Stimulated activated naive B cell treated with anti-CD40 and anti-IgM and Interleukin-4, amounts not matched to agents 10 μg/mL and 1 μg/mL and 100 μg/mL, for 72 hours (primary cell): ENCODE data around the gene CIAO3.

Experiments used
- ATAC-seq, 2 donors: fragments of 150-1000 bp; cut with Tn5 transposase; replicated peaks; 2 replicates each; pipeline ENCODE4 v1.10.0; 2021; ENCODE audit warnings: moderate library complexity in 1 of 2
- DNase-seq: peaks from one replicate; pipeline ENCODE4 v3.0.0; 2021
- H3K27ac Mint-ChIP-seq: one replicate; pipeline ENCODE4 v1.8.0; 2022; ENCODE audit warnings: mild to moderate bottlenecking, mixed read lengths
- H3K27me3 Mint-ChIP-seq, 2 donors: one replicate each; pipeline ENCODE4 v1.8.0; 2022; ENCODE audit warnings: mixed read lengths in 2 of 2
- H3K36me3 Mint-ChIP-seq, 2 donors: one replicate each; pipeline ENCODE4 v1.8.0; 2022; ENCODE audit warnings: mixed read lengths in 2 of 2, mild to moderate bottlenecking in 1 of 2
- H3K4me1 Mint-ChIP-seq, 2 donors: one replicate each; pipeline ENCODE4 v1.8.0; 2022; ENCODE audit warnings: mixed read lengths in 2 of 2, mild to moderate bottlenecking in 1 of 2
- H3K4me3 Mint-ChIP-seq, 2 donors: one replicate each; pipeline ENCODE4 v1.8.0; 2022; ENCODE audit warnings: mild to moderate bottlenecking in 2 of 2, mixed read lengths in 2 of 2, moderate library complexity in 1 of 2
- H3K9me3 Mint-ChIP-seq, 2 donors: one replicate each; pipeline ENCODE4 v1.8.0; 2022; ENCODE audit warnings: mixed read lengths in 2 of 2, mild to moderate bottlenecking in 1 of 2

Gene CIAO3

DNA sequence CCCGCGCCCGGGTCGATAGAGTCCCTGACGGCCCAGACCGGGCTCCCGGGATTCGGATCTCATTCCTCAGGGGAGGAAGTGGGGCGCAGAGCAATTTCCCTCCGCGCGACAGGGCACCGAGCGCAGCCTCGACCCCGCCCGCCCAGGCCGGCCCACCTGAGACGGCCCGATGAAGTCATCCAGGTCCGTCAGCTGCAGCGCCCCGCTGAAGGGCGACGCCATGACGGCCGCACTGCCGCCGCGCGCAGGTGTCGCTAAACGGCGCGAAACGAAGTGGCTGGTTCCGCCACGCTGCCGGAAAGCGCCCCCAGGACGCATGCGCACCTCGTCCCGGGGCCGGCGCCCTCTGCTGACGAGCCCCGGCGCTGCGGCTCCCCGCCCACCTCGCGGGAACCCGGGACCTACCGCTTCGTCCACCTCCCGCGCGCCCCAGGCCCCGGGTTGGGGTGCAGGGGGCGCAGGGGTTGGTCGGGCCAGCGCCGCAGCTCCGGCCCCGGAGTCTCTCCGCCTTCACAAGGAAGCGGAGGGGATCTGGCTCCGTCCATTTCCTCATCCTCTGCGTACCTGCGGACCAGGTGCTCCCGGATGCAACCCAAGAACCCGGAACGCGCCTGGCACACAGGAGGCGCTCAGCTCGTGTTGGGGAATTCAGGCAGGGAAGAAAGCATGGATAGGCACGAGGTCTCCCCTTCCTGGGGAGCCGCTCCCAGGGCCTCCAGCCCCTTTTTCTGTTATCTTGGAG is at the start of gene CIAO3:
Gene CIAO3, minus strand, starts transcription at position 234 of the 742 bp plus-strand sequence. Its CDS starts 12 bp downstream, at position 222.
- H3K4me3 Mint-ChIP-seq, result peak within 1 kb of the TSS; percentile 84 to 89
- H3K27me3 Mint-ChIP-seq, result peaks cover 0 to under 1% of the 10 kb centered on the region in 2 donors
- DNase-seq (peak; percentile 91), ATAC-seq (peak; percentile 93 to 95)
- H3K27ac Mint-ChIP-seq, result peak within 1 kb of the TSS; percentile 91
- peaks cover 10 to 31% of the 10 kb centered on the region in 2 donors for H3K4me1 Mint-ChIP-seq
- H3K9me3 Mint-ChIP-seq, result no peaks in the 10 kb centered on the region
- peaks cover 13 to 17% of the 10 kb centered on the region in 2 donors for H3K36me3 Mint-ChIP-seq

GRCh38 chr16:790086-790485 is 49.3 kb upstream of the CIAO3 start:
- Mint-ChIP-seq H3K4me1 (peaks cover 17 to 39% of the 10 kb centered on the region in 2 donors), H3K9me3 (no peaks in the 10 kb centered on the region), H3K27ac (no peak overlapping the region), H3K27me3 (no peaks in the 10 kb centered on the region), H3K4me3 (peak overlapping the region; percentile 71 to 75), H3K36me3 (peaks cover 18 to 24% of the 10 kb centered on the region in 2 donors)
- ATAC-seq (no peak), DNase-seq (no peak)

GRCh38 chr16:789191-789850 is 48.5 kb upstream of the CIAO3 start:
- Mint-ChIP-seq H3K36me3 (peaks cover 22 to 26% of the 10 kb centered on the region in 2 donors), H3K4me3 (peak overlapping the region; percentile 66 to 85), H3K27me3 (no peaks in the 10 kb centered on the region), H3K4me1 (peaks cover 18 to 42% of the 10 kb centered on the region in 2 donors), H3K27ac (no peak overlapping the region), H3K9me3 (no peaks in the 10 kb centered on the region)
- ATAC-seq (no peak), DNase-seq (no peak)

DNA sequence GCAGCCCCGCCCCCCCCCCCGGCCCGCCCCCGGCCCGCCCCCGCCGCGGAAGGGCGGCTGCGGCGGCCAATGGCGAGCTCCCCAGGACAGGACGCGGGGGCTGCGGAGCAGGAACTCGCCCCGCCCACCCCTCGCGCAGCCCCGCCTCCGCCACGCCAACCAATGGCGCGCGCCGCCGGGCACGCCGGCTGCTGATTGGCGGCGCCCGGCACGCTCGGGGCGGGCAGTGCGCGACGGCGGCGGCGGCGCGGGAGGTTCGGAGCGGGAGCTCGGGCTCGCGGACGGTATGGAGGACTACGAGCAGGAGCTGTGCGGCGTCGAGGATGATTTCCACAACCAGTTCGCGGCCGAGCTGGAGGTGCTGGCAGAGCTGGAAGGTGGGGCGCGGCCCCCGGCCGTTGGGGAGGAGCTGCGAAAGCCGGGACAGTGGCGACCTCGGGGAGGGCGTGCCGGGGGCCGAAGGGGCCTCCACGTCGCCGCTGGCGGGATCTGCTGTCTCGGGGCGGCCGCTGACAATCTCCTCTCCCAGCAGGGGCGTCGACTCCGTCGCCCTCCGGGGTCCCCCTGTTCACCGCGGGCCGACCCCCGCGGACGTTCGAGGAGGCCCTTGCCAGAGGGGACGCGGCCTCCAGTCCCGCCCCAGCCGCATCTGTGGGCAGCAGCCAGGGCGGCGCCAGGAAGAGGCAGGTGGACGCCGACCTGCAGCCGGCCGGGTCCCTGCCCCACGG is 47.8 kb upstream of the CIAO3 start, which contains the start of gene CHTF18:
Gene CHTF18, plus strand, starts transcription at position 222 of the 728 bp plus-strand sequence. Its CDS starts 65 bp downstream, at position 287.
- H3K27ac Mint-ChIP-seq, result peak within 1 kb of the TSS; percentile 87
- peaks cover 22 to 25% of the 10 kb centered on the region in 2 donors for H3K36me3 Mint-ChIP-seq
- ATAC-seq (peak; percentile 86 to 92), DNase-seq (peak; percentile 92)
- H3K4me1 Mint-ChIP-seq, result peaks cover 18 to 42% of the 10 kb centered on the region in 2 donors
- H3K4me3 Mint-ChIP-seq, result peak within 1 kb of the TSS; percentile 89 to 90
- H3K27me3 Mint-ChIP-seq, result no peaks in the 10 kb centered on the region
- H3K9me3 Mint-ChIP-seq, result no peaks in the 10 kb centered on the region

- H3K9me3 Mint-ChIP-seq, result no peaks in the 10 kb centered on the region
- DNase-seq (no peak), ATAC-seq (peak; percentile 41 to 42)
- peak within 1 kb of the TSS; percentile 87 for H3K27ac Mint-ChIP-seq
- H3K27me3 Mint-ChIP-seq, result peaks cover 0 to 4% of the 10 kb centered on the region in 2 donors
- peak within 1 kb of the TSS; percentile 89 to 90 for H3K4me3 Mint-ChIP-seq
- H3K36me3 Mint-ChIP-seq, result peaks cover 22 to 25% of the 10 kb centered on the region in 2 donors
- peaks cover 18 to 42% of the 10 kb centered on the region in 2 donors for H3K4me1 Mint-ChIP-seq
Measured at GRCh38 chr16:787978-788398, 47.2 kb upstream of the CIAO3 start, which contains the start of gene RPUSD1. TSS of gene RPUSD1 (minus strand) at chr16:788381. CDS start at chr16:787737, 644 bp downstream.

- peaks cover 18 to 42% of the 10 kb centered on the region in 2 donors for H3K4me1 Mint-ChIP-seq
- ATAC-seq, result peak in 1 of 2 donors; percentile 0
- H3K9me3 Mint-ChIP-seq, result no peaks in the 10 kb centered on the region
- no peak for DNase-seq
- peak overlapping the region; percentile 87 for H3K27ac Mint-ChIP-seq
- peaks cover 22 to 25% of the 10 kb centered on the region in 2 donors for H3K36me3 Mint-ChIP-seq
- H3K4me3 Mint-ChIP-seq, result peak overlapping the region; percentile 89 to 90
- peaks cover 0 to 4% of the 10 kb centered on the region in 2 donors for H3K27me3 Mint-ChIP-seq
Measured at GRCh38 chr16:787321-787966, 46.6 kb upstream of the CIAO3 start.

GRCh38 chr16:785563-786535 is 45.1 kb upstream of the CIAO3 start:
- H3K27ac Mint-ChIP-seq, result peak overlapping the region; percentile 20
- H3K4me3 Mint-ChIP-seq, result peak overlapping the region; percentile 39 to 90
- DNase-seq (peak; percentile 58), ATAC-seq (peak; percentile 37 to 44)
- H3K36me3 Mint-ChIP-seq, result peaks cover 10 to 13% of the 10 kb centered on the region in 2 donors
- H3K4me1 Mint-ChIP-seq, result peaks cover 16 to 34% of the 10 kb centered on the region in 2 donors
- H3K27me3 Mint-ChIP-seq, result peaks cover under 1 to 11% of the 10 kb centered on the region in 2 donors
- H3K9me3 Mint-ChIP-seq, result no peaks in the 10 kb centered on the region

- Mint-ChIP-seq H3K4me3 (no peak overlapping the region), H3K27ac (no peak overlapping the region), H3K36me3 (peaks cover 8% of the 10 kb centered on the region in 2 donors), H3K4me1 (peaks cover 13 to 20% of the 10 kb centered on the region in 2 donors), H3K9me3 (no peaks in the 10 kb centered on the region), H3K27me3 (peaks cover 9 to 17% of the 10 kb centered on the region in 2 donors)
- DNase-seq (no peak), ATAC-seq (no peak)
Measured at GRCh38 chr16:784431-784830, 43.6 kb upstream of the CIAO3 start.

- H3K27ac Mint-ChIP-seq, result no peak overlapping the region
- peaks cover 8% of the 10 kb centered on the region in 2 donors for H3K36me3 Mint-ChIP-seq
- H3K4me1 Mint-ChIP-seq, result peaks cover 13 to 20% of the 10 kb centered on the region in 2 donors
- no peak overlapping the region for H3K4me3 Mint-ChIP-seq
- H3K9me3 Mint-ChIP-seq, result no peaks in the 10 kb centered on the region
- no peak for ATAC-seq
- DNase-seq, result no peak
- peaks cover 9 to 17% of the 10 kb centered on the region in 2 donors for H3K27me3 Mint-ChIP-seq
Measured at GRCh38 chr16:783404-784161, 42.8 kb upstream of the CIAO3 start.

DNA sequence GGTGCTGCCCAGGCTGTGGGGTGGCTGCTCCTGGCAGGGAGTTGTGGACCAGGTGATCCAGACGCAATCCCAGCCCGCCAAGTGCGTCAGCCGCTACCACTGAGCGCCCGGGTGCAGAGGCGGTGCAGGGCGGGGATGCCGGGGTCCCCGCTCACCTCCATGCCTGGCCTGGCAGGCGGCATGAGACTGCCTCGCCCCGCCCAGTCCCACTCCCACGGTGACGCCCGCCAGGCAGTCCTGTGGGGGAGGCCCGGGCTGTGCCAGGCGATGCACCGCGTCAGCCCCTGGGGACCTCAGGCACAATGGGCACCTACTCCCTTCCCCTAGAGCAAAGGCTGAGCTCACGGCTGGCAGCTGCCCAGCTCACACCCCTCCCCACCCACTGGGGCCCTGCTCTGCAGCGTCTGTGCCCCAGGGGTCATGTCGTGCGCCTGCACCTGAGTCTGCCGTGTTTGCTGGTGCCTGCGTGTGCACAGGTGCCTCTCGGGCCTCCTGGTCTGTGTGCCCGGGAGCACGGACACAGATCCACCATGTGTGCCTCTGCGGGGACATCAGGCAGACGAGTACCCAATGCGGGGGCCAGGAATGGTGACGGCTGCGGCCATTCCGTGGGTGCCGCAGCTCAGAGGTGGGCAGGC is 42.1 kb upstream of the CIAO3 start:
- no peak overlapping the region for H3K4me3 Mint-ChIP-seq
- ATAC-seq (no peak), DNase-seq (no peak)
- no peaks in the 10 kb centered on the region for H3K9me3 Mint-ChIP-seq
- H3K36me3 Mint-ChIP-seq, result peaks cover 8% of the 10 kb centered on the region in 2 donors
- H3K27ac Mint-ChIP-seq, result peak overlapping the region; percentile 54
- H3K27me3 Mint-ChIP-seq, result peaks cover 11 to 18% of the 10 kb centered on the region in 2 donors
- H3K4me1 Mint-ChIP-seq, result peaks cover 13 to 20% of the 10 kb centered on the region in 2 donors

GRCh38 chr16:782258-782657 is 41.5 kb upstream of the CIAO3 start:
- ATAC-seq, result no peak
- Mint-ChIP-seq H3K36me3 (peaks cover 8% of the 10 kb centered on the region in 2 donors), H3K9me3 (no peaks in the 10 kb centered on the region), H3K4me3 (no peak overlapping the region), H3K4me1 (peaks cover 13 to 14% of the 10 kb centered on the region in 2 donors), H3K27ac (no peak overlapping the region), H3K27me3 (peaks cover 15 to 21% of the 10 kb centered on the region in 2 donors)
- no peak for DNase-seq
